ENCODE measurements around the gene SPTB.

The SPTB gene

GRCh38 chr14:64787619-64788018 lies 92.1 kb downstream of the SPTB start:
- no peak for TF ChIP-seq CTCF (IDR thresholded peaks at IDR 0.05)
- no peaks in the 10 kb centered on the region for H3K27me3 ChIP-seq

GRCh38 chr14:64786296-64787149 lies 93.2 kb downstream of the SPTB start:
- no peaks in the 10 kb centered on the region for H3K9me3 ChIP-seq
- H3K4me3 ChIP-seq (ENCODE audit: low read depth in 1 of 2, low read length in 1 of 2), result no peak overlapping the region
- no peak for TF ChIP-seq CTCF (IDR thresholded peaks at IDR 0.05)
- no peaks in the 10 kb centered on the region for H3K4me1 ChIP-seq (ENCODE audit: control insufficient read depth in 1 of 2, insufficient read depth in 1 of 2, low read depth in 1 of 2, low read length in 1 of 2)
- no peak overlapping the region for H3K27ac ChIP-seq
- no peaks in the 10 kb centered on the region for H3K27me3 ChIP-seq
- H3K36me3 ChIP-seq, result no peaks in the 10 kb centered on the region

More at GRCh38 chr14:64787619-64788018, 92.1 kb downstream of the SPTB start:
- Histone ChIP-seq H3K27ac (no peak overlapping the region), H3K4me1 (ENCODE audit: control insufficient read depth in 1 of 2, insufficient read depth in 1 of 2, low read depth in 1 of 2, low read length in 1 of 2) (no peaks in the 10 kb centered on the region), H3K36me3 (no peaks in the 10 kb centered on the region), H3K4me3 (ENCODE audit: low read depth in 1 of 2, low read length in 1 of 2) (no peak overlapping the region), H3K9me3 (no peaks in the 10 kb centered on the region)

- no peaks in the 10 kb centered on the region for H3K36me3 ChIP-seq
- no peak overlapping the region for H3K27ac ChIP-seq
- H3K9me3 ChIP-seq, result no peaks in the 10 kb centered on the region
- no peaks in the 10 kb centered on the region for H3K27me3 ChIP-seq
- no peaks in the 10 kb centered on the region for H3K4me1 ChIP-seq (ENCODE audit: control insufficient read depth in 1 of 2, insufficient read depth in 1 of 2, low read depth in 1 of 2, low read length in 1 of 2)
- no peak overlapping the region for H3K4me3 ChIP-seq (ENCODE audit: low read depth in 1 of 2, low read length in 1 of 2)
- TF ChIP-seq CTCF (IDR thresholded peaks at IDR 0.05), result no peak
Measured at GRCh38 chr14:64784006-64784405, 95.7 kb downstream of the SPTB start.

GRCh38 chr14:64782196-64782595 lies 97.5 kb downstream of the SPTB start:
- Histone ChIP-seq H3K27me3 (no peaks in the 10 kb centered on the region), H3K9me3 (no peaks in the 10 kb centered on the region), H3K4me1 (ENCODE audit: control insufficient read depth in 1 of 2, insufficient read depth in 1 of 2, low read depth in 1 of 2, low read length in 1 of 2) (no peaks in the 10 kb centered on the region), H3K27ac (no peak overlapping the region), H3K4me3 (ENCODE audit: low read depth in 1 of 2, low read length in 1 of 2) (no peak overlapping the region), H3K36me3 (no peaks in the 10 kb centered on the region)
- no peak for TF ChIP-seq CTCF (IDR thresholded peaks at IDR 0.05)

GRCh38 chr14:64779472-64779871 lies 100.2 kb downstream of the SPTB start:
- H3K4me1 ChIP-seq (ENCODE audit: control insufficient read depth in 1 of 2, insufficient read depth in 1 of 2, low read depth in 1 of 2, low read length in 1 of 2), result no peaks in the 10 kb centered on the region
- no peaks in the 10 kb centered on the region for H3K36me3 ChIP-seq
- no peaks in the 10 kb centered on the region for H3K27me3 ChIP-seq
- no peaks in the 10 kb centered on the region for H3K9me3 ChIP-seq
- no peak overlapping the region for H3K4me3 ChIP-seq (ENCODE audit: low read depth in 1 of 2, low read length in 1 of 2)
- TF ChIP-seq CTCF (IDR thresholded peaks at IDR 0.05), result no peak
- no peak overlapping the region for H3K27ac ChIP-seq
